GM12878 (cell line): ENCODE results near the gene ZSWIM6. TPM values are rescaled to one million over a fixed set of nuclear protein-coding genes. Genes with fewer than 3 reads are reported as not detected.

Experiments
- CEBPZ ChIP-seq: fragments of 150-350 bp; IDR thresholded peaks from 2 replicates; pipeline ENCODE4 v1.6.1; 2016; ENCODE audit warnings: low read depth, low read length
- E2F8 ChIP-seq: fragments of 450-650 bp; IDR thresholded peaks from 2 replicates; pipeline ENCODE4 v1.6.1; 2018; ENCODE audit warnings: mild to moderate bottlenecking, low read depth, moderate library complexity; ENCODE audit not compliant: partially characterized antibody
- GATAD2B ChIP-seq: fragments of 450-650 bp; conservative IDR thresholded peaks from 2 replicates; pipeline ENCODE4 v1.6.1; 2017; ENCODE audit warnings: low read depth, mild to moderate bottlenecking, moderate library complexity
- LARP7 ChIP-seq: fragments of 450-650 bp; IDR thresholded peaks from 2 replicates; pipeline ENCODE4 v1.6.1; 2017; ENCODE audit warnings: mild to moderate bottlenecking
- SKIL ChIP-seq: fragments of 450-650 bp; IDR thresholded peaks from 2 replicates; pipeline ENCODE4 v1.6.1; 2017; ENCODE audit warnings: mild to moderate bottlenecking, low read depth, inconsistent platforms; ENCODE audit not compliant: poor library complexity, severe bottlenecking
- SMC3 ChIP-seq: IDR thresholded peaks from 2 replicates; pipeline ENCODE4 v1.6.1; 2011; ENCODE audit warnings: low read length, improper control_type of control experiment, borderline replicate concordance
- STAT1 ChIP-seq: fragments of 450-650 bp; conservative IDR thresholded peaks from 2 replicates; pipeline ENCODE4 v1.6.1; 2014; ENCODE audit warnings: antibody characterized with exemption, mild to moderate bottlenecking
- TBL1XR1 ChIP-seq: IDR thresholded peaks from 2 replicates; pipeline ENCODE4 v1.6.1; 2012; ENCODE audit warnings: low read depth, low read length, improper control_type of control experiment
- ZBED1 ChIP-seq: IDR thresholded peaks from 2 replicates; pipeline ENCODE4 v1.6.1; 2016; ENCODE audit warnings: borderline replicate concordance
- ZBTB4 ChIP-seq: fragments of 450-650 bp; formaldehyde crosslinking; IDR thresholded peaks from 2 replicates; pipeline ENCODE4 v1.4.0; 2022; ENCODE audit warnings: mild to moderate bottlenecking, moderate library complexity
- ZBTB40 ChIP-seq: fragments of 450-650 bp; IDR thresholded peaks from 2 replicates; pipeline ENCODE4 v1.6.1; 2016; ENCODE audit warnings: mild to moderate bottlenecking, moderate library complexity, borderline replicate concordance
- ZNF207 ChIP-seq: fragments of 450-650 bp; IDR thresholded peaks from 2 replicates; pipeline ENCODE4 v1.6.1; 2014; ENCODE audit warnings: antibody characterized with exemption, mild to moderate bottlenecking, borderline replicate concordance
- ZNF217 ChIP-seq: fragments of 450-650 bp; IDR thresholded peaks from 2 replicates; pipeline ENCODE4 v1.6.1; 2017; ENCODE audit warnings: antibody characterized with exemption, mild to moderate bottlenecking
- polyA plus RNA-seq, 11 experiments: library from polyadenylated mRNA; depleted of rRNA in 4 of 11; unstranded in 6 of 11; stranded (reverse) in 5 of 11; fragments of >200 nt; fragmentation: Nextera tagmentation in 4 of 11; fragmentation: Illumina TruSeq in 1 of 11; extraction: Ambion mirVana in 4 of 11; extraction: Trizol in 1 of 11; gene quantifications; 1 replicate in 1 of 11; 2 replicates in 10 of 11; pipeline versions ENCODE4 v1.2.1 to v1.2.3, GENCODE V29; 2011 to 2016; ENCODE audit warnings: inconsistent platforms in 2 of 11, missing spikeins in 2 of 11, low read depth in 1 of 11
- total RNA-seq, 4 experiments: library from RNA; depleted of rRNA in 3 of 4; stranded (reverse); fragments of >200 nt in 3 of 4; fragmentation: Illumina TruSeq in 1 of 4; extraction: Trizol in 1 of 4; gene quantifications; 2 replicates each; pipeline versions ENCODE4 v1.2.1 to v1.2.3, GENCODE V29; 2013 to 2021

Gene ZSWIM6
- total and polyA plus RNA-seq, 10 of the 15 experiments (the other 5 are each of a cell fraction or from before 2014, with no cell fraction given), result 0.53 to 6.2 (median 3.4) TPM

- TF ChIP-seq GATAD2B, result no peak; the same call in 1 of the 2 replicates
- TF ChIP-seq ZBTB4 (CRISPR knock-in tag), result no peak
- no peak for TF ChIP-seq LARP7
- TF ChIP-seq ZNF207, result no peak
- no peak for TF ChIP-seq STAT1
- no peak for TF ChIP-seq ZBED1
- no peak for TF ChIP-seq E2F8
- no peak for TF ChIP-seq CEBPZ
- peak; percentile 80 for TF ChIP-seq SKIL
- TF ChIP-seq ZNF217, result peak; percentile 58; the same call in 1 of the 2 replicates
- TF ChIP-seq SMC3, result no peak
- TF ChIP-seq ZBTB40, result no peak
- peak; percentile 51; the same call in 1 of the 2 replicates for TF ChIP-seq TBL1XR1
Observed at GRCh38 chr5:61408476-61409168, 76.6 kb downstream of the ZSWIM6 start (continued).
